SK-N-SH treated with all-trans-retinoic acid at 6 μM for 48 hours (cell line): Measurements from ENCODE around the gene SLC25A26.
A peak's percentile ranks its signal among the peaks of the same experiment; 100 is the strongest.

Source experiments
- ATAC-seq: fragments of 200-7000 bp; cut with Tn5 transposase; 3 replicates; pipeline ENCODE4 v1.9.1; 2020; ENCODE audit warnings: mild to moderate bottlenecking, moderate library complexity
- ARNTL ChIP-seq: fragments of 450-650 bp; formaldehyde crosslinking; IDR thresholded peaks from 2 replicates; pipeline ENCODE4 v1.5.0; 2020; ENCODE audit warnings: low read depth, mild to moderate bottlenecking, moderate library complexity, borderline replicate concordance
- BACH2 ChIP-seq: fragments of 250-450 bp; sonication (Bioruptor Pico); IDR thresholded peaks from 2 replicates; pipeline ENCODE4 v1.9.0; 2021; ENCODE audit warnings: mild to moderate bottlenecking, borderline replicate concordance
- CSDC2 ChIP-seq: fragments of 250-450 bp; sonication (Bioruptor Pico); IDR thresholded peaks from 2 replicates; pipeline ENCODE4 v1.5.0; 2020; ENCODE audit warnings: mild to moderate bottlenecking, moderate library complexity
- GLIS3 ChIP-seq: fragments of 250-450 bp; sonication (Bioruptor Pico); IDR thresholded peaks from 2 replicates; pipeline ENCODE4 v1.5.0; 2020; ENCODE audit warnings: mild to moderate bottlenecking, moderate library complexity
- ISL1 ChIP-seq: fragments of 250-450 bp; sonication (Bioruptor Pico); IDR thresholded peaks from 2 replicates; pipeline ENCODE4 v2.1.2; 2022; ENCODE audit warnings: mild to moderate bottlenecking, moderate library complexity
- OSR1 ChIP-seq: fragments of 250-450 bp; sonication (Bioruptor Pico); IDR thresholded peaks from 2 replicates; pipeline ENCODE4 v1.8.0; 2022; ENCODE audit warnings: moderate library complexity, mild to moderate bottlenecking, inconsistent platforms
- PPARA ChIP-seq: fragments of 250-450 bp; sonication (Bioruptor Pico); IDR thresholded peaks from 2 replicates; pipeline ENCODE4 v1.5.0; 2020; ENCODE audit warnings: mild to moderate bottlenecking, borderline replicate concordance
- RARB ChIP-seq: fragments of 250-450 bp; sonication (Bioruptor Pico); IDR thresholded peaks from 2 replicates; pipeline ENCODE4 v1.8.0; 2021; ENCODE audit warnings: mild to moderate bottlenecking, moderate library complexity
- SNAI2 ChIP-seq: fragments of 250-450 bp; sonication (Bioruptor Pico); IDR thresholded peaks from 2 replicates; pipeline ENCODE4 v1.5.0; 2020; ENCODE audit warnings: mild to moderate bottlenecking, moderate library complexity
- TCF4 ChIP-seq: fragments of 250-450 bp; sonication (Bioruptor Pico); IDR thresholded peaks from 2 replicates; pipeline ENCODE4 v1.8.0; 2021; ENCODE audit warnings: mild to moderate bottlenecking, moderate library complexity, borderline replicate concordance
- TOX ChIP-seq: fragments of 250-450 bp; sonication (Bioruptor Pico); IDR thresholded peaks from 2 replicates; pipeline ENCODE4 v1.8.0; 2021; ENCODE audit warnings: mild to moderate bottlenecking, moderate library complexity, borderline replicate concordance
- ZC3H10 ChIP-seq: fragments of 250-450 bp; sonication (Bioruptor Pico); IDR thresholded peaks from 2 replicates; pipeline ENCODE4 v1.5.1; 2021; ENCODE audit warnings: mild to moderate bottlenecking, moderate library complexity
- ZFP3 ChIP-seq: fragments of 250-450 bp; sonication (Bioruptor Pico); IDR thresholded peaks from 2 replicates; pipeline ENCODE4 v1.5.0; 2020; ENCODE audit warnings: mild to moderate bottlenecking, moderate library complexity
- ZFP30 ChIP-seq: fragments of 450-650 bp; formaldehyde crosslinking; IDR thresholded peaks from 2 replicates; pipeline ENCODE4 v1.5.0; 2022; ENCODE audit warnings: mild to moderate bottlenecking, moderate library complexity
- ZNF565 ChIP-seq: fragments of 450-650 bp; formaldehyde crosslinking; conservative IDR thresholded peaks from 2 replicates; pipeline ENCODE4 v1.5.0; 2020; ENCODE audit warnings: low read depth, mild to moderate bottlenecking, moderate library complexity
- ZNF70 ChIP-seq: fragments of 450-650 bp; formaldehyde crosslinking; IDR thresholded peaks from 2 replicates; pipeline ENCODE4 v1.5.0; 2020; ENCODE audit warnings: mild to moderate bottlenecking, moderate library complexity
- ZNF8 ChIP-seq: fragments of 450-650 bp; formaldehyde crosslinking; IDR thresholded peaks from 2 replicates; pipeline ENCODE4 v1.5.0; 2020; ENCODE audit warnings: mild to moderate bottlenecking, moderate library complexity
- TF ChIP-seq, protein P1 (sequence below): fragments of 250-450 bp; sonication (Bioruptor Pico); IDR thresholded peaks from 2 replicates; pipeline ENCODE4 v1.5.0; 2020; ENCODE audit warnings: mild to moderate bottlenecking, moderate library complexity
- TF ChIP-seq, protein P2 (sequence below): fragments of 250-450 bp; sonication (Bioruptor Pico); IDR thresholded peaks from 2 replicates; pipeline ENCODE4 v1.8.0; 2020; ENCODE audit warnings: mild to moderate bottlenecking, moderate library complexity, borderline replicate concordance
- TF ChIP-seq, protein P3 (sequence below): fragments of 250-450 bp; sonication (Bioruptor Pico); IDR thresholded peaks from 2 replicates; pipeline ENCODE4 v1.8.0; 2021; ENCODE audit warnings: low read depth, mild to moderate bottlenecking, moderate library complexity, borderline replicate concordance
- TF ChIP-seq, protein P4 (sequence below): fragments of 250-450 bp; sonication (Bioruptor Pico); IDR thresholded peaks from 2 replicates; pipeline ENCODE4 v1.5.1; 2020; ENCODE audit warnings: low read depth, mild to moderate bottlenecking, moderate library complexity
- TF ChIP-seq, protein P5 (sequence below): fragments of 250-450 bp; sonication (Bioruptor Pico); IDR thresholded peaks from 2 replicates; pipeline ENCODE4 v1.5.1; 2021; ENCODE audit warnings: mild to moderate bottlenecking, moderate library complexity

The SLC25A26 gene

DNA sequence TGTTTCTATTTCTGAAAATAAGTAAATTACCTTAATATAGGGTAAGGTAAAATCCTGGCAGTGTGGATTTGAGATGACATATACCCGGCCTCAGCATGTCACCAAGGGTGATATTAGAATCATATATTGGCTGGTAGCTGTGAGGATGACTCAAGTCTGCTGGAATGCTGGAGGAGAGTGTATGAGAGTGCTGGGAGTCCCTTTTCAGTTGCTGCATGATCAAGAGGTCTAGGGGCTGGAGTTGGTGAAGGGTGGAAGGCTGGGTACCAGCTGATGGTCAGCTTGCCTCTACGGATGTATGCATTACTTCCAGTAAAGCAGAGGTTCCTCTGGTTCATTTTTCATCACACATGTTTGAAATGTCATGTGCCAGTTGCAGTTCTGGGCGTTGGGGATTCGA lies 40.6 kb downstream of the SLC25A26 start:
- TF ChIP-seq, protein P1, sequence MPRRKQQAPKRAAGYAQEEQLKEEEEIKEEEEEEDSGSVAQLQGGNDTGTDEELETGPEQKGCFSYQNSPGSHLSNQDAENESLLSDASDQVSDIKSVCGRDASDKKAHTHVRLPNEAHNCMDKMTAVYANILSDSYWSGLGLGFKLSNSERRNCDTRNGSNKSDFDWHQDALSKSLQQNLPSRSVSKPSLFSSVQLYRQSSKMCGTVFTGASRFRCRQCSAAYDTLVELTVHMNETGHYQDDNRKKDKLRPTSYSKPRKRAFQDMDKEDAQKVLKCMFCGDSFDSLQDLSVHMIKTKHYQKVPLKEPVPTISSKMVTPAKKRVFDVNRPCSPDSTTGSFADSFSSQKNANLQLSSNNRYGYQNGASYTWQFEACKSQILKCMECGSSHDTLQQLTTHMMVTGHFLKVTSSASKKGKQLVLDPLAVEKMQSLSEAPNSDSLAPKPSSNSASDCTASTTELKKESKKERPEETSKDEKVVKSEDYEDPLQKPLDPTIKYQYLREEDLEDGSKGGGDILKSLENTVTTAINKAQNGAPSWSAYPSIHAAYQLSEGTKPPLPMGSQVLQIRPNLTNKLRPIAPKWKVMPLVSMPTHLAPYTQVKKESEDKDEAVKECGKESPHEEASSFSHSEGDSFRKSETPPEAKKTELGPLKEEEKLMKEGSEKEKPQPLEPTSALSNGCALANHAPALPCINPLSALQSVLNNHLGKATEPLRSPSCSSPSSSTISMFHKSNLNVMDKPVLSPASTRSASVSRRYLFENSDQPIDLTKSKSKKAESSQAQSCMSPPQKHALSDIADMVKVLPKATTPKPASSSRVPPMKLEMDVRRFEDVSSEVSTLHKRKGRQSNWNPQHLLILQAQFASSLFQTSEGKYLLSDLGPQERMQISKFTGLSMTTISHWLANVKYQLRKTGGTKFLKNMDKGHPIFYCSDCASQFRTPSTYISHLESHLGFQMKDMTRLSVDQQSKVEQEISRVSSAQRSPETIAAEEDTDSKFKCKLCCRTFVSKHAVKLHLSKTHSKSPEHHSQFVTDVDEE = no peak
- TF ChIP-seq, protein P2, sequence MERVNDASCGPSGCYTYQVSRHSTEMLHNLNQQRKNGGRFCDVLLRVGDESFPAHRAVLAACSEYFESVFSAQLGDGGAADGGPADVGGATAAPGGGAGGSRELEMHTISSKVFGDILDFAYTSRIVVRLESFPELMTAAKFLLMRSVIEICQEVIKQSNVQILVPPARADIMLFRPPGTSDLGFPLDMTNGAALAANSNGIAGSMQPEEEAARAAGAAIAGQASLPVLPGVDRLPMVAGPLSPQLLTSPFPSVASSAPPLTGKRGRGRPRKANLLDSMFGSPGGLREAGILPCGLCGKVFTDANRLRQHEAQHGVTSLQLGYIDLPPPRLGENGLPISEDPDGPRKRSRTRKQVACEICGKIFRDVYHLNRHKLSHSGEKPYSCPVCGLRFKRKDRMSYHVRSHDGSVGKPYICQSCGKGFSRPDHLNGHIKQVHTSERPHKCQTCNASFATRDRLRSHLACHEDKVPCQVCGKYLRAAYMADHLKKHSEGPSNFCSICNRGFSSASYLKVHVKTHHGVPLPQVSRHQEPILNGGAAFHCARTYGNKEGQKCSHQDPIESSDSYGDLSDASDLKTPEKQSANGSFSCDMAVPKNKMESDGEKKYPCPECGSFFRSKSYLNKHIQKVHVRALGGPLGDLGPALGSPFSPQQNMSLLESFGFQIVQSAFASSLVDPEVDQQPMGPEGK (CRISPR knock-in tag) = no peak
- TF ChIP-seq, protein P3, sequence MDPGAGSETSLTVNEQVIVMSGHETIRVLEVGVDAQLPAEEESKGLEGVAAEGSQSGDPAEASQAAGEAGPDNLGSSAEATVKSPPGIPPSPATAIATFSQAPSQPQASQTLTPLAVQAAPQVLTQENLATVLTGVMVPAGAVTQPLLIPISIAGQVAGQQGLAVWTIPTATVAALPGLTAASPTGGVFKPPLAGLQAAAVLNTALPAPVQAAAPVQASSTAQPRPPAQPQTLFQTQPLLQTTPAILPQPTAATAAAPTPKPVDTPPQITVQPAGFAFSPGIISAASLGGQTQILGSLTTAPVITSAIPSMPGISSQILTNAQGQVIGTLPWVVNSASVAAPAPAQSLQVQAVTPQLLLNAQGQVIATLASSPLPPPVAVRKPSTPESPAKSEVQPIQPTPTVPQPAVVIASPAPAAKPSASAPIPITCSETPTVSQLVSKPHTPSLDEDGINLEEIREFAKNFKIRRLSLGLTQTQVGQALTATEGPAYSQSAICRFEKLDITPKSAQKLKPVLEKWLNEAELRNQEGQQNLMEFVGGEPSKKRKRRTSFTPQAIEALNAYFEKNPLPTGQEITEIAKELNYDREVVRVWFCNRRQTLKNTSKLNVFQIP (CRISPR knock-in tag) = no peak
- TF ChIP-seq BACH2 (CRISPR knock-in tag) = no peak
- TF ChIP-seq OSR1 (CRISPR knock-in tag) = no peak
- TF ChIP-seq ARNTL = no peak
- no peak for TF ChIP-seq ZC3H10 (CRISPR knock-in tag)
- TF ChIP-seq ZNF565 (CRISPR knock-in tag) = no peak
- TF ChIP-seq TOX (CRISPR knock-in tag) = no peak
- no peak for TF ChIP-seq TCF4 (CRISPR knock-in tag)
- TF ChIP-seq, protein P4, sequence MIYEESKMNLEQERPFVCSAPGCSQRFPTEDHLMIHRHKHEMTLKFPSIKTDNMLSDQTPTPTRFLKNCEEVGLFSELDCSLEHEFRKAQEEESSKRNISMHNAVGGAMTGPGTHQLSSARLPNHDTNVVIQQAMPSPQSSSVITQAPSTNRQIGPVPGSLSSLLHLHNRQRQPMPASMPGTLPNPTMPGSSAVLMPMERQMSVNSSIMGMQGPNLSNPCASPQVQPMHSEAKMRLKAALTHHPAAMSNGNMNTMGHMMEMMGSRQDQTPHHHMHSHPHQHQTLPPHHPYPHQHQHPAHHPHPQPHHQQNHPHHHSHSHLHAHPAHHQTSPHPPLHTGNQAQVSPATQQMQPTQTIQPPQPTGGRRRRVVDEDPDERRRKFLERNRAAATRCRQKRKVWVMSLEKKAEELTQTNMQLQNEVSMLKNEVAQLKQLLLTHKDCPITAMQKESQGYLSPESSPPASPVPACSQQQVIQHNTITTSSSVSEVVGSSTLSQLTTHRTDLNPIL = no peak
- no peak for TF ChIP-seq ZNF8 (CRISPR knock-in tag)
- no peak for TF ChIP-seq ISL1 (CRISPR knock-in tag)
- TF ChIP-seq ZFP3 = no peak
- TF ChIP-seq SNAI2 (CRISPR knock-in tag) = no peak
- no peak for TF ChIP-seq GLIS3 (CRISPR knock-in tag)
- TF ChIP-seq, protein P5, sequence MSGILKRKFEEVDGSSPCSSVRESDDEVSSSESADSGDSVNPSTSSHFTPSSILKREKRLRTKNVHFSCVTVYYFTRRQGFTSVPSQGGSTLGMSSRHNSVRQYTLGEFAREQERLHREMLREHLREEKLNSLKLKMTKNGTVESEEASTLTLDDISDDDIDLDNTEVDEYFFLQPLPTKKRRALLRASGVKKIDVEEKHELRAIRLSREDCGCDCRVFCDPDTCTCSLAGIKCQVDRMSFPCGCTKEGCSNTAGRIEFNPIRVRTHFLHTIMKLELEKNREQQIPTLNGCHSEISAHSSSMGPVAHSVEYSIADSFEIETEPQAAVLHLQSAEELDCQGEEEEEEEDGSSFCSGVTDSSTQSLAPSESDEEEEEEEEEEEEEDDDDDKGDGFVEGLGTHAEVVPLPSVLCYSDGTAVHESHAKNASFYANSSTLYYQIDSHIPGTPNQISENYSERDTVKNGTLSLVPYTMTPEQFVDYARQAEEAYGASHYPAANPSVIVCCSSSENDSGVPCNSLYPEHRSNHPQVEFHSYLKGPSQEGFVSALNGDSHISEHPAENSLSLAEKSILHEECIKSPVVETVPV = no peak
- no peak for TF ChIP-seq RARB (CRISPR knock-in tag)
- TF ChIP-seq ZFP30 (CRISPR knock-in tag) = no peak
- no peak for TF ChIP-seq ZNF70 (CRISPR knock-in tag)
- peak; percentile 52; the same call in 2 of the 3 replicates for ATAC-seq

DNA sequence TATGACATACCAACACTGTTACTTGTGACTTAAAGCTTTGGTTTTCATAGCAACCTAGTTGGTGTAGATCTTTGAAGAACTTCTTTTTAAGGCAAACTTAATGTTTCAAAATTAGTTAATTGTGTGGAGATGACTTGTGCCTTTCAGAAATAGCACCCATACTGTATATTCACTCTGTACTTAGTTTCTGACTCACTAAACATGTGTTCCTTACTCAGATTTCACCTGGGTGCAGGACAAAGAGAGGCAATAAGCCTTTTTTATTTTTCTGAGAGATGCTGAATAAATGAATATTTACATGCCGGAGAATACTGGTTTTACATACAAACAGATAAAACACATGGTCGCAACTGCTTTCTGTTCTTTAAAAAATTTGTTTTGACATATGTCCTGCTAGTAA lies 44.8 kb downstream of the SLC25A26 start:
- no peak for ATAC-seq
- TF ChIP-seq, protein P3 (CRISPR knock-in tag) = no peak
- TF ChIP-seq, protein P2 (CRISPR knock-in tag) = no peak
- TF ChIP-seq GLIS3 (CRISPR knock-in tag) = no peak
- no peak for TF ChIP-seq ZFP30 (CRISPR knock-in tag)
- TF ChIP-seq, protein P4 = no peak
- TF ChIP-seq, protein P5 = no peak
- no peak for TF ChIP-seq ZFP3
- TF ChIP-seq CSDC2 (CRISPR knock-in tag) = no peak
- no peak for TF ChIP-seq SNAI2 (CRISPR knock-in tag)
- no peak for TF ChIP-seq RARB (CRISPR knock-in tag)
- TF ChIP-seq PPARA (CRISPR knock-in tag) = no peak
- no peak for TF ChIP-seq ISL1 (CRISPR knock-in tag)
